SIG-M5 (cell line): ENCODE measurements around the gene UBE2I.
A peak's percentile ranks its signal among the peaks of the same experiment; 100 is the strongest.

Source experiments
- DNase-seq: peaks from one replicate; lab custom pipeline; 2025; lab: John Stamatoyannopoulos, UW

UBE2I gene

DNA sequence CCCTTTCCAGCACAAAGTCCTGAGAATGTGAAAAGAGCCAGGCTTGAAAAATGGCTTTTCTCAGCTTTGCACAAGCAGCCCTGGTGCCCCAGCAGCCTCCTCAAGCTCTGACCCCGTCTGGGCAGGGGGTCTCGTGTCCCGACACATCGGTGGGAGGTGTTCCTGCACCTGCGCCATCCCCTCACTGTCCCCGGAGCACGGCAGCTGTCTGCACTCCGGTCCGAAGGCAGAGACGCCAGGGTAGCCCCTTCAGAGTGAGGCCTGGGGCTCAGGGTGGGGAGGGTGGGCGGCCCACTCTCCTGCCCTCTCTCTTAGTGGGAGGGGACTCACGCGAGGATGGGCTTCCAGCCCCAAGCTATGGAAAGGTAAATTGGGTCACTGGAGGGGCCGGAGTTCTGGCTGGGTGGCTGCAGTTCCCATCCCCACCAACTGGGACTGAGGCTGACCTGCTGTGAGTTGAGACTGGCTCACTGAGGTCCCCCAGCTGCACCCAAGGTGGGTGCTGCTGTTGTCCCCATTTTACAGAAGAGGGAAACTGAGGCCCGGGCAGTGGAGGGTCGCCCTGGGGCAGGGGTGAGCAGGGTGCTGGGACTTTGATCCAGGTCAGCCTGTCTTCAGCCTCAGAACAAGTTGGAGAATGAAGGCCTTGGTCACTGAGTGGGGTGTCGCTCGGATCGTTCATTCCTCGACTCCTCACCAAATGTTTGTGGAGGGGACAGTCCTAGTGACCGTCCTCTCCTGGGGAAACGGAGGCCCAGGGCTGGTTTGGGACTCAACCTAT is 21.7 kb downstream of the UBE2I start:
- DNase-seq, result no peak

DNA sequence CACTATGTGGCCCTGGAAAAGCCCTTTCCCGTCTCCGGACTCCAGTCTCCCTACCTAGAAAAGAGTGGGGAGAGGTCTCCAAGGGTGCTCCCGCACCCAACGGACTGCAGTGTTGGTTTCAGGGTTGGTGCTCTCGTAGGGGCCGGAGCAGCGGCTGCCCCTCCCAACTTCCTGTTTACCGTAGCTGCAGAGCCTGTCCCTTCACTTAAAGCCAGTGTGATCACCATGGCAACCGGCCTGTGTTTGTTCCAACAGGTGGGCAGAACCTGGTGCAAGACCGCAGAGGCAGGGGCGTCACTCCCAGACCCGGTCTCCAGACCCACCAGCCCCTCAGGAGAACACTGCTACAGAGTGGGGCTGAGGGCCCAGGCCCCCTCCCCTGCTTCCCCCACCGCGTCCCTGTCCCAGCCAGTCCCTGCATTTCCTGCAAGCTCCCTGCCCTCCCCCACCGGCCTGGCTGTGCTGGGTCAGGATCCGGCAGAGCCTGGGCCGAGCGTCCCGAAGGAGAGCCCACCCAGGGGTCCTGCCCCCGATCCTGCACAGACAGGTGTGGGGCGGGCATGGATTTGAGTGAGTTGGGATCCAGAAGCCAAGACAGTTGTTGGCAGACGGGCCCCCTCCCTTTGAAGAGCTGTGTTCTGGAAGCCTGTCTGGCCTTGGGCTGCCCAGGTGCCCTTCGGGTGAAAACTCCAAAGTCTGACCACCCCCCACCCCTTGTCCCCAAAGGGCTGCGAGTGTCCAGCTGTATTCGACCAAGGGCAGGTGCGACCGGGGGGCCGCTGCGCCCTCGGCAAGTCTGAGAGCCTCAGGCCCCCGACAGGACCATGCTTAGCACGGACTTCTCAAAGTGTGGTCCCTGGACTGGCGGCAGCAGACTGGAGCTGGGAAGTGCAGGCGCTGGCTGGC is 22.5 kb downstream of the UBE2I start:
- DNase-seq, result no peak

DNA sequence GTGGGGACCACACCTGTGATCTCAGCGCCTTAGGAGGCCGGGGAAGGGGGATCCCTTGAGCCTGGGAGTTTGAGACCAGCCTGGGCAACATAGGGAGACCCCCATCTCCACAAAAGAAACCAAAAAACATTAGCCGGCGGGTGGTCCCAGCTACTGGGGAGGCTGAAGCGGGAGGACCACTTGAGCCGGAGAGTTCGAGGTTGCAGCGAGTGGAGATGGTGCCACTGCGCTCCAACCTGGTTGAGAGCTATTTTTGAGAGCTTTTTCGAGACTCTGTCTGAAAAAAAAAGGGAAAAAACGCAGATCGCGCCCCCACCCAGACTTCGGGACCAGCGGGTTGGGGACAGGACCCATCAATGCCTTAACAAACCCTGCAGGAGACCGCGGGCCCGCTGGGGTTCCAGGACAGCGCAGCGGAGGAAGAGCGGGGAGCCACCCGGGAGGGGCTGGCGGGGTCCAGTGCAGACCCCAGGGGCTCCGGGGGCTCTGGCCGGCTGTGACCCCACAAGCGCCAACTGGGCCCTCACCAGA is 23.2 kb downstream of the UBE2I start:
- DNase-seq, result no peak

DNA sequence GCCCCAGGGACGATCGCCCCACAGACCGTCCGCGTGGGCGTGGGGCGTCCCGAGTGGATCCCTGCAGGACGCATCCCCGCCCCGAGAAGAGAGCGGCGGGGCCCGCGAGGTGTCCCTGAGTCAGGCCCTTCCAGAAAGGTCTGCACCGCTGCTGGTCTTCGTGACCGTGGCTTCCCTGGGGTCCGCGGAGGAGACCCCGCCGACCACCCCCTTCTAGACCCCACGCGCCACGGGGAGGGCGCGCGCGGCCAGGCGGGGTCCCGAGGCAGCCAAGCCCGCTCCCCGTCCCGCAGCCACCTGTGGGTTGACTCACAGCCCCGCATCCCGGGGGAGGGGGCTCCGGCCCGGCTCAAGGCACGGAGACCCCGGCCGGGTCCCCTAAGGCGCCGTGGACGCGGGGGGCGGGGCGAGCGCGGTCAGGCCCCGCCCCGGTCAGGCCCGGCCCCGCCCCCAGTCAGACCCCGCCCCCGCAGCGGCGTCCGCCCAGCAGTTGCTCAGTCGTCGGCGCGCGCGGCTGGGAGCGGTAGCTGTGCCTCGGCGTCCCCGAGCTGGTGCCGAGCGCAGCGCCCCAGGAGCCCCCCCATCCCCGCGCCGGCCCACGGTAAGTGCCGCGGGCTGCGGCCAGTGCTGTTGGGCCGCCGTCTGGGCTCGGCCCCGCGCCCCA is 23.8 kb downstream of the UBE2I start, which contains the start of gene BAIAP3:
Gene BAIAP3 (plus strand): TSS at position 497 of the 664 bp plus-strand sequence. CDS start 4,905 bp downstream, outside the sequence.
- DNase-seq, result no peak

DNA sequence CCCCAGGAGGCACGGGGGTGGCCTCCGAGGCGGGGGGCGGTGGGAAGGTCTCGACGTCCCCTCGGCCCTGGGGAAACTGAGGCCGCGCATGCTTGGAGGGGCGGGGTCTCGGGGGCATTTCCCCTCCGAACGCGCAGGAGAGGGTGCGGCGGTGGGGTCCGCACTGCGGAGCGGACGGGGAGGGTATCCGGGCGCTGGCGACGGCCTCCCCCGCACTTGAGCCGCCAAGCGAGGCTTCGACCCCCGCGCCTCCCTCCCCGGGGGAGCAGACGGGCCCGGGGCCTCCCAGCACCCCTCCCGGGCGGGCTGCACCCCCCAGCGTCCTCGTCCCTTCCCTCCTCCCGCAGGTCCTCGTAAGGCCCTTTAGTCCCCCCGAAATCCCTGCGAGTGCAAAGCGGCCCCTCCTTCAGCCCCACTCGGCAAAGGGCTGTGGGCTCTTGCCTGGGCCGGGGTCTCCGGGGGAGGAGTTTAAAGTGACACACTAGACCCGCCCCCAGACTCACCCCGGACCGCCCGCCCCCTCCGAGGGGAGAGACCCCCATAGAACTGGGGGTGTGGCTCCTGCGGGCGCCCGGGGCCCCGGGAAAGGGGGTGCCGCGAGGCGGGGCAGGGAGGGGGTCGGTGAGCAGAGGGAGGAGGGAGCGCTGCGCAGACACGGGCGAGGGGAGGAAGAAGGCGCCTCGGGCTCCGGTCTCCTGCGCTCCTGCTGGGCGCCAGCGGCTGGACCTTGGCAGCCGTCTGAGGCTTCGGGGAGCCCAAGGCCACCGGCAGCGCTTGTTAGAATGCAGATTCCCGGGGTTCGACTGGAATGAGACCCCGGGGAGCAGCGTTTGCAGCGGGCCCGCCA is 24.6 kb downstream of the UBE2I start:
- no peak for DNase-seq

DNA sequence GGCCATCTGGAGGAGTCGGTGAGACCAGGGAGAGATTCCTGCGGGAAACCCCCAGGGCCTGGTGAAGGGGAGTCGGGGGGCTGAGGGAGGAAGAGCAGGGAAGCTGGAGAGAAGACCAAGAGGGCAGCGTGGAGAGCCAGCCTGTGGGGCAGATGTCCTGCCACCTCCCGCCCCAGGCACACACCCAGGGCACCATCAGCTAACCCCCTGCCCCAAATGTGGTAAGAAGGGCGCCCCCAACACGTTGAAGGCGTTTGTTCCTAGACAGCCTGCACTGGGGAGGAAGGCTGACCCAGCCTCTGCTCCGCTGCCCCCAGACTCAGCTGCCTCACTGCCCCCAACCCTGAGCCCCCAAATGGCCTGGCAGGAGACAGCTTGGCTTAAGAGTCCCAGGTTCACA is 25.3 kb downstream of the UBE2I start:
- no peak for DNase-seq

DNA sequence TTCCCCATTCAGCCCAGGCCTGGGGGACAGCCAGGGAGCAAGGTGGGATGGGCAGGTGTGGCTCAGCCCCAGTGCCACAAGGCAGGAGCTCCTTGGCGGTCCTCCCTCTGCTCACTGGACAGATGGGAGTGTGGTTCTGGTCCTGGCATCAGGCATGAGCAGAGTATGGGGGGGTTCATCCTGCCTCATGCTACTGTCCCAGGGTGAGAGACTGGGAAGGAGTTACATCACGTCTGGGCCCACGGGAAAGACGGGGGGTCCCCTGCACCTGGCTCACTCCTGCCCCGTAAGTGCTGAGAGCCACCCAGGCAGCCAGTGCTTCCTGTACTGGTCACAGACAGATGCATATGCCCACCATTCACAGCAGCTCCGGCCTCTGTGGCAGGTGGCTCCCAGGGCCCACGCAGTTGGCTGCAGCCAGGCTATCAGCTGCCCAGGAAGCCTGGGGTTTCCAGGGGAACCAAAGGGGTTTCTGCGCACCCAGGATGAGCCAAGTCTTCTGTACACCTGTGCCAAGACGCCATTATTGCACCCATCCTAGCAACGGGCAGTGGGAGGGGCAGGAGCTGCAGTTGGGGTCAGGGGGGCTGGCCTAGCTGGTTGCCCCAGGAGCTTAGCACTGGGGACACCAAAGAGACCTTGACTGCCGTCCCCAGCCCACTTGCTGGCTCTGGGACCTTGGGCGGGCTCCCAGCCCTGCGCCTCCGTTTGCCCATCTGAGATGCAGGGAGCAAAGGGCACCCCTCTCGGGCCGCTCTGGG is 26.0 kb downstream of the UBE2I start:
- DNase-seq, result no peak

DNA sequence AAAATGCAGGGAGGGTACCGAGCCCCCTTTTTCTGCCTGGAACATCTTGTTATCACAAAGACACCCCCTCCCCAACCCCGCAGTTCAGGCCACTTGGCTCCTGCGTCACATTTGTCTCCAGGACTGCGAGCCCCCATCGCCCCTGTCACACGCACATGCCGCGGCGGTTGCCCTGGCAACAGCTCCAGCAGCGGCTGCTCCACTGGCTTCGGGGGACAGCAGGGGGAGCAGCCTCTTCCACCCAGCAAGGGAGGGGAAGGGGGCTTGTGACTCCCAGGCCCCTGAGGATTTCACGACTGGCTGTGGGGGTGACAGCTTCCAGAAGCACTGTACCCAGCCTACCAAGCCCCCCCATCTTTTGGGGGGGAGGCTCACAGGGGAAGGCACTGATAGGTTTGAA is 26.6 kb downstream of the UBE2I start:
- no peak for DNase-seq

DNA sequence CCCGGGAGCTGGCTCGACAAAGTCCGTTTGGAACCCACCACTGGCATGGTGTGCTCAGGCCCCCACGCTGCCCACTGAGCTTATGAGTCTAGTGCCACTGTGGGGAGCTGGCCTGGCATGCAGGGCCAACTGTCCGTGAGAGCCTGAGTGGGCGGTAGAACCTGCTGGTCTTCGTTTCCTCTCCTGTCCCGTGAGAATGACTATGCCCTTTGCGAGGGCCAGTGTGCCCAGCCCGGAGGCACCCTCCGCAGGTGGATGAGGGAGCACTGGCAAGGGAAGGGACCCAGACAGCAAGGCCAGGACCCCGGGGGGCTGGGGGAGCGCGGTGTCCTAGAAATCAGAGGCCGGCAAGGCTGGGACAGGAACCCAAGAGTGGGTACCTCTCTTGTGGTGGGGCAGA is 27.2 kb downstream of the UBE2I start:
- no peak for DNase-seq

DNA sequence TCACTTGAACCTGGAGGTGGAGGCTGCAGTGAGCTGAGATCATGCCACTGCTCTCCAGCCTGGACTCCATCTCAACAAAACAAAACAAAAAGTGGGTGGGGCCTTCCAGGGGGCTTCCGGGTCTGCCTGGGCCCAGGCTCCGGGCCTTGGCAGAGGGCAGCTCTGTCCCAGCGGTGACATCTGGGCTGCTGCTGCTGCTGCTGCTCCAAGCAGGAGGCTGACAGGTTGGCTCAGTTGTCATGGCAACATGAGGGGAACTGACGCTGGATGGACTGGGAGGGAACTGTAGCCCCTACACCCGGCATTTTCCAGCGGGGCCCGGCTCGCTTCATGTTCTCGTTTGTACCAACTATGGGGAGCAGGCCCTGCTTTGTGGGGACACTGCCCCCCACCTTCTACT is 28.1 kb downstream of the UBE2I start:
- DNase-seq, result no peak

DNA sequence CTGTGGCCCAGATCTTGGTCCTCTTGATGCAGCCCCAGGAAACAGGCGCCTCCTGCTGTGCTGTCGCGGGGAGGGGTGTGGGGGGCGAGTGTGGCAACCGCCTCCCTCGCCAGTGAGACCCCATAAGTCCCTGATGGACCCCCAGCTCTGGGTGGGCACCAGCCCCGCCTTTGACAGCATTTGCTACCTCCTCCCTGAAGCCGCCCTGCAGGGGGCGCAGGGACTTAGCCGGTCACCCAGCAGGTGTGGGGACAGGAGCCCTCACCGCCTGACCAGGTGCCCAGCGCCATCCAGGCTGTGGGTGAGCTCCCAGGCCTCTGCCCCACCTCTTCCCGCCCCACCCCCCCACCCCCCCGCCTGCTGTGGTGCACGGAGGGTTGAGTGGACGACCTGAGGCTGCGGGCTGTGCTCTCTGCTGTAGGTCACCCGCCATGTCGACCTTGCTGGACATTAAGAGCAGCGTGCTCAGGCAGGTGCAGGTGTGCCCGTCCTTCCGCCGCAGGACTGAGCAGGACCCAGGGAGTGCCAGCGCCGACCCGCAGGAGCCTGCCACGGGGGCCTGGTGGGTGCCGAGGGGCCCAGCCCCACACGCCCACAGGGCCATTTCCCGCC is 28.8 kb downstream of the UBE2I start:
- DNase-seq, result no peak

DNA sequence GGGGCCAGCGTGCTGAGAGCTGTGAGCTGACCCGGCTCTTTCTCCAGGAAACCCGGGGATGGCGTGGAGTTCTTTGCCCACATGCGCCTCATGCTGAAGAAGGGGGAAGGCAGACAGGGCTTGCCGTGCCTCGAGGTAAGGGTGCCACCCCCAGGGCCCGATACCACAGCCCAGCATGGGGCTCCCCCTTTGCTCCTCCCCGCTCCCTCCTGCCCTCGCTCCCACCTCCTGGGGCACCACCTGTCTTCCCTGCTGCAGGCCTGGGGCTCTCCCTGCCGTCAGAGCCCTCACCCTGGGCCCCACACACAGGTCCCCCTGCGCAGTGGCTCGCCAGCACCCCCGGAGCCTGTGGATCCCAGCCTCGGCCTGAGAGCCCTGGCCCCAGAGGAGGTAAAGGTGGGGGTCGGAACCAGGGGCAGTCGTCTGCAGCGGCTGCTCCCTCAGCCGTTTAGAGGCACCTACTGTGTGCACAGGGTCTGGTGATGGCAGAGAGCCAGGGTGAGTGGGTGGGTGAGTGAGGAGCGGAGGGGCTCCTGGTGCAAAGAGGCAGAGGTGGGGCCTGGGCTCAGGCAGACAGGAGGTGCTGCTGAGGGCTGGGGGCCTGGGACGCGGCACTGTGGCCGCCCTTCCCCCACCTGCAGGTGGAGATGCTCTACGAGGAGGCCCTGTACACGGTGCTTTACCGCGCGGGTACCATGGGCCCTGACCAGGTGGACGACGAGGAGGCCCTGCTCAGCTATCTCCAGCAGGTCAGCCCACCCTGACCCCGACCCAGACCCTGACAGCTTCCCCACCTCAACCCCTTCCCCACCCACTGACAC is 29.6 kb downstream of the UBE2I start:
- no peak for DNase-seq

DNA sequence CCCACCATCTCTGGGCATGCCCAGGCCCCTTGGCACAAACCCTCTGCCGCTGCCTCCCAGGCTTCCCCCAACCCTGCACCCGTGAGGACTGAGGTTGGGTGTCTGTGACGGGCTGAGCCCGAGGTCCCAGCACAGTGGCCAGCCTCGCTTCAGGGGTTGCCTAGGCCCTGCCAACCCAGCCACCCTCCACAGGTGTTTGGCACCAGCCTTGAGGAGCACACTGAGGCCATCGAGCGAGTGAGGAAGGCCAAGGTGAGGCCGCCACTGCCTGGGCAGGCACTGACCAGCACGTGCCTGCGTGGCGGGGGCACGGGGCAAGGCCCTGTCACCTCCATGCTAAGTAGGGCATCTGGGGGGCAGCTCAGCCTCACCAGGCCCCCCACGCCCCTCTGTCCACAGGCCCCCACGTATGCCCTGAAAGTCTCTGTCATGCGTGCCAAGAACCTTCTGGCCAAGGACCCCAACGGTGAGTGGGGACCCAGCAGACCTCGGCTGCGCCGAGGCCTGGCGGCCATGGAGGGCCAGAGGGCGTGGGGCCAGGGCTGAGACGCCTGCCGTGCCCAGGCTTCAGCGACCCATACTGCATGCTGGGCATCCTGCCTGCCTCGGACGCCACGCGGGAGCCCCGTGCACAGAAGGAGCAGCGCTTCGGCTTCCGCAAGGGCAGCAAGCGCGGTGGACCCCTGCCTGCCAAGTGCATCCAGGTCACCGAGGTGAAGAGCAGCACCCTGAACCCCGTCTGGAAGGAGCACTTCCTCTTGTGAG is 31.5 kb downstream of the UBE2I start:
- DNase-seq, result no peak

DNA sequence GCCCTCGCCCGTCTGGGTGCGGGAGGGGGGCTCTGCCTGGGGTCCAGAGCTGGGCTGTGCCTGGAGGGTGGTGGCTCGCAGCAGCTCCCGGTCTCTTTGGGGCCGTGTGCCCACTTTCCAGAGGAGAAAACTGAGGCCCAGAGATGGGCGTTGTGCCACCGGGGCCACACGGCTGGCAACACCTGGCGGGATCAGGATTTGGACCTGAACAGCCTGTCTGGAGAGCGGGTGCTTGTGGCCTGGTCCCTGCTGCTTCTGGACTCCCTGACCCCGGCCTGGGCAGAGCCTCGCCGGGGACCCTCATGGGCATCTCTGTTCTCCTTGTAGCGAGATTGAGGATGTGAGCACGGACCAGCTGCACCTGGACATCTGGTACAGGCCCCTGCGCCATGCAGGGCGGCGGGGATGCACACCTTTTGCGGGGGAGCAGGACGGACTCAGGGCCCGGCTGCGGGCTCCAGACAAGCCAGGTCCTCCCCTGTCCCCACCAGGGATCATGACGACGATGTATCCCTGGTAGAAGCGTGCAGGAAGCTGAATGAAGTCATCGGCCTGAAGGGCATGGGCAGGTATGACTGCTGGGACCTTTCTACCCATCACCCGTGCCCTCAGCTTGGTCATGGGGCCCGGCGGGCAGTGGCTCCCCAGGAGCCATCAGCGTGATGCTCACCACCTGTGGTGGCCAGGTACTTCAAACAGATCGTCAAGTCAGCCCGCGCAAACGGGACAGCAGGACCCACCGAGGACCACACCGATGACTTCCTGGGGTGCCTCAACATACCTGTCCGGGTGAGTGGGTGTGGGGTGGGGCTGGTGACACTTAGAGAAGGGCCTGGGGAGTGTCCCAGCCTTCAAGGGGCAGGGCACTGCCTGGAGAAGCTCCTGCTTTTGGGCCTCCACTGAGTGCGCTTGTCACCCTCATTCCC is 32.3 kb downstream of the UBE2I start:
- DNase-seq, result no peak

DNA sequence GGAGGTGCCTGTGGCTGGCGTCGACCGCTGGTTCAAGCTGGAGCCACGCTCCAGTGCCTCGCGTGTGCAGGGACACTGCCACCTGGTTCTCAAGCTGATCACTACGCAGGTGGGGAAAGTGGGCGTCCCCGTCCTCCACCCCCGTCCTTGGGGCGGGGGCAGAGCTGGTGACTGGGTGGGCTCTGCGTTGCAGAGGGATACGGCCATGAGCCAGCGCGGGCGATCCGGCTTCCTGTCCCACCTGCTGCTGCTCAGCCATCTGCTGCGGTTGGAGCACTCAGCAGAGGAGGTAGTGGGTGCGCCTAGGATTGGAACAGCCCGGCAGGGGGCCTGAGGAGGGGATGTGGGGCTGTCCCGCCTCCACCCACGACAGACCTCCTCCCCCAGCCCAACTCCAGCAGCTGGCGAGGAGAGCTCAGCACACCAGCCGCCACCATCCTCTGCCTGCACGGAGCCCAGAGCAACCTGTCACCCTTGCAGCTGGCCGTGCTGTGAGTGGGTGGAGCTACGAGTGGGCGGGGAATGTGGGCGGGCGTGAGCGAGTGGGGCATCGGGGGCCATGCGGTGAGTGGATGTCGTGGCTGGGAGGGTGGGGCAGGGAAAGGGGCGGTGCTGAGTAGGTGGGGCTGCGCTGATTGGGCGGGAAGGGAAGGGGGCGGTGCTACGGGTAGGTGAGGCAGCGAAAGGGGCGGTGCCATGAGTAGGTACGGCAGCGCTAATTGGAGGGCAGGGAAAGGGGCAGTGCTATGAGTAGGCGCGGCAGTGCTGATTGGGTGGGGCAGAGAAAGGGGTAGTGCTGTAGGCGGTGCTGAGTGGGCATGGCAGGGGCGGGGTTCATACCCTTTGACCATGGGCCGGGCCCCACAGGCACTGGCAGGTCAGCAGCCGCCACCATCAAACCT is 33.3 kb downstream of the UBE2I start:
- peak; percentile 88 for DNase-seq
